Upper lobe of left lung (tissue), 4 donors: Measurements from ENCODE around the gene ARRDC5.
"Not testable (repeated sequence)": the region's sequence is repeated elsewhere in the genome, so short reads cannot be mapped to it uniquely, and the experiment has no call there.

Experiments used
- CTCF ChIP-seq, 6 experiments: fragments of 450-650 bp in 4 of 6; fragments of 200-600 bp in 2 of 6; sonication (generic) in 2 of 6; IDR thresholded peaks; one replicate each; pipeline ENCODE4 v1.5.1; 2016 to 2019; ENCODE audit warnings: antibody characterized with exemption in 6 of 6
- EP300 ChIP-seq, 4 donors: sonication (generic); formaldehyde crosslinking; IDR thresholded peaks; one replicate each; pipeline ENCODE4 v1.5.1; 2017; ENCODE audit warnings: antibody characterized with exemption in 4 of 4, control low read depth in 2 of 4
- POLR2A ChIP-seq, 4 donors: fragments of 450-650 bp; IDR thresholded peaks; one replicate each; pipeline ENCODE4 v1.5.1; 2016 to 2017; ENCODE audit warnings: antibody characterized with exemption in 4 of 4, mild to moderate bottlenecking in 2 of 4

GRCh38 chr19:4950650-4951049, 48.0 kb upstream of the ARRDC5 start:
- not testable (repeated sequence) for TF ChIP-seq CTCF, EP300, POLR2A (IDR thresholded peaks at IDR 0.05)
